K562 (cell line): ENCODE results near the gene C6orf47. TPM values are rescaled to one million over a fixed set of nuclear protein-coding genes. Genes with fewer than 3 reads are reported as not detected.

Source experiments
- CHCHD3 ChIP-seq: fragments of 250-450 bp; sonication (Bioruptor Pico); IDR thresholded peaks from 2 replicates; pipeline ENCODE4 v2.1.2; 2022; ENCODE audit warnings: mild to moderate bottlenecking
- CTBP1 ChIP-seq: fragments of 450-650 bp; IDR thresholded peaks from 2 replicates; pipeline ENCODE4 v1.6.1; 2016; ENCODE audit warnings: borderline replicate concordance
- DPF2 ChIP-seq: fragments of 450-650 bp; IDR thresholded peaks from 2 replicates; pipeline ENCODE4 v1.6.1; 2016
- E2F3 ChIP-seq: fragments of 250-450 bp; sonication (Bioruptor Pico); IDR thresholded peaks from 2 replicates; pipeline ENCODE4 v1.4.0; 2020; ENCODE audit warnings: mild to moderate bottlenecking
- EP400 ChIP-seq: fragments of 450-650 bp; IDR thresholded peaks from 2 replicates; pipeline ENCODE4 v1.6.1; 2017; ENCODE audit warnings: antibody characterized with exemption, mild to moderate bottlenecking, moderate library complexity
- GABPB1 ChIP-seq: sonication (generic); formaldehyde crosslinking; IDR thresholded peaks from 2 replicates; pipeline ENCODE4 v1.8.0; 2022; ENCODE audit warnings: mild to moderate bottlenecking, missing genetic modification reagents
- GTF2E2 ChIP-seq: fragments of 200-800 bp; sonication (Bioruptor generic); IDR thresholded peaks from 2 replicates; pipeline ENCODE4 v1.6.1; 2016; ENCODE audit warnings: missing genetic modification characterization, missing compliant biosample characterization
- GTF2F1 ChIP-seq: IDR thresholded peaks from 2 replicates; pipeline ENCODE4 v1.6.1; 2011; ENCODE audit warnings: low read depth, low read length, improper control_type of control experiment
- JUNB ChIP-seq: fragments of 450-650 bp; formaldehyde crosslinking; conservative IDR thresholded peaks from 2 replicates; pipeline ENCODE4 v1.4.0; 2020; ENCODE audit warnings: mild to moderate bottlenecking
- LEF1 ChIP-seq: fragments of 450-650 bp; IDR thresholded peaks from 2 replicates; pipeline ENCODE4 v1.6.1; 2016; ENCODE audit warnings: mild to moderate bottlenecking
- MCM2 ChIP-seq: fragments of 450-650 bp; IDR thresholded peaks from 2 replicates; pipeline ENCODE4 v1.6.1; 2017; ENCODE audit warnings: low read depth, mild to moderate bottlenecking
- MEF2A ChIP-seq: IDR thresholded peaks from 2 replicates; pipeline ENCODE4 v1.6.1; 2011; ENCODE audit warnings: low read depth, mild to moderate bottlenecking, low read length, moderate library complexity; ENCODE audit not compliant: control insufficient read depth
- NR3C1 ChIP-seq: sonication (generic); formaldehyde crosslinking; IDR thresholded peaks from 2 replicates; pipeline ENCODE4 v1.8.1; 2022; ENCODE audit warnings: missing genetic modification reagents
- POU5F1 ChIP-seq: fragments of 150-350 bp; IDR thresholded peaks from 2 replicates; pipeline ENCODE4 v1.6.1; 2014; ENCODE audit warnings: borderline replicate concordance, low read length, low read depth, mild to moderate bottlenecking; ENCODE audit not compliant: partially characterized antibody
- PURB ChIP-seq: sonication (generic); formaldehyde crosslinking; IDR thresholded peaks from 2 replicates; pipeline ENCODE4 v1.9.0; 2021; ENCODE audit warnings: low read depth, mild to moderate bottlenecking, missing genetic modification reagents
- SMAD1 ChIP-seq: fragments of 150-350 bp; IDR thresholded peaks from 2 replicates; pipeline ENCODE4 v1.6.1; 2014; ENCODE audit warnings: low read length, low read depth; ENCODE audit not compliant: partially characterized antibody
- SPI1 ChIP-seq: IDR thresholded peaks from 2 replicates; pipeline ENCODE4 v1.6.1; 2011; ENCODE audit warnings: low read depth, low read length, control low read depth, borderline replicate concordance
- ZNF280B ChIP-seq: fragments of 250-450 bp; sonication (Bioruptor Pico); IDR thresholded peaks from 2 replicates; pipeline ENCODE4 v1.5.1; 2021; ENCODE audit warnings: mild to moderate bottlenecking
- ZNF431 ChIP-seq: sonication (generic); formaldehyde crosslinking; IDR thresholded peaks from 2 replicates; pipeline ENCODE4 v1.8.0; 2022; ENCODE audit warnings: mild to moderate bottlenecking, missing genetic modification reagents
- polyA plus RNA-seq, 8 experiments: library from polyadenylated mRNA; depleted of rRNA in 4 of 8; stranded (reverse) in 5 of 8; unstranded in 3 of 8; fragments of >200 nt; fragmentation: Nextera tagmentation in 2 of 8; fragmentation: Illumina TruSeq in 1 of 8; extraction: Ambion mirVana in 2 of 8; extraction: Trizol in 1 of 8; gene quantifications; 2 replicates each; pipeline versions ENCODE4 v1.2.1 to v1.2.3, GENCODE V29; 2011 to 2014; ENCODE audit warnings: inconsistent platforms in 1 of 8, missing spikeins in 1 of 8
- total RNA-seq, 7 experiments: library from RNA; depleted of rRNA in 6 of 7; stranded (reverse); fragments of >200 nt in 6 of 7; fragmentation: Illumina TruSeq in 2 of 7; extraction: Trizol in 2 of 7; gene quantifications; 2 replicates each; pipeline versions ENCODE4 v1.2.1 to v1.2.3, GENCODE V29; 2011 to 2021; ENCODE audit warnings: low replicate concordance in 1 of 7
- TF ChIP-seq, protein P1 (sequence below): fragments of 450-650 bp; formaldehyde crosslinking; IDR thresholded peaks from 2 replicates; pipeline ENCODE4 v1.4.0; 2022; ENCODE audit warnings: missing genetic modification characterization

C6orf47 gene
- total and polyA plus RNA-seq, 9 of the 15 experiments (the other 6 are each of a cell fraction or from before 2014, with no cell fraction given), result 0.14 to 43.8 (median 27.0) TPM

- TF ChIP-seq ZNF280B (CRISPR knock-in tag) (no peak), GTF2E2 (tag) (no peak), NR3C1 (CRISPR knock-in tag) (no peak), CTBP1 (no peak), SPI1 (peak; percentile 96), JUNB (CRISPR knock-in tag) (no peak), POU5F1 (peak; percentile 36), GTF2F1 (peak; percentile 63; the same call in 1 of the 2 replicates), SMAD1 (peak; percentile 55), PURB (CRISPR knock-in tag) (no peak), CHCHD3 (CRISPR knock-in tag) (peak; percentile 74; the same call in 1 of the 2 replicates), E2F3 (peak; percentile 99), MCM2 (no peak), MEF2A (no peak; the same call in 1 of the 2 replicates), GABPB1 (CRISPR knock-in tag) (peak; percentile 47; the same call in 1 of the 2 replicates), LEF1 (no peak; the same call in 1 of the 2 replicates), DPF2 (peak; percentile 44), EP400 (no peak), ZNF431 (CRISPR knock-in tag) (0 out of 2 replicates have a peak, but pooled peaks have one; percentile 61)
- TF ChIP-seq, protein P1, sequence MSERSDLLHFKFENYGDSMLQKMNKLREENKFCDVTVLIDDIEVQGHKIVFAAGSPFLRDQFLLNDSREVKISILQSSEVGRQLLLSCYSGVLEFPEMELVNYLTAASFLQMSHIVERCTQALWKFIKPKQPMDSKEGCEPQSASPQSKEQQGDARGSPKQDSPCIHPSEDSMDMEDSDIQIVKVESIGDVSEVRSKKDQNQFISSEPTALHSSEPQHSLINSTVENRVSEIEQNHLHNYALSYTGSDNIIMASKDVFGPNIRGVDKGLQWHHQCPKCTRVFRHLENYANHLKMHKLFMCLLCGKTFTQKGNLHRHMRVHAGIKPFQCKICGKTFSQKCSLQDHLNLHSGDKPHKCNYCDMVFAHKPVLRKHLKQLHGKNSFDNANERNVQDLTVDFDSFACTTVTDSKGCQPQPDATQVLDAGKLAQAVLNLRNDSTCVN (CRISPR knock-in tag), result peak; percentile 70; the same call in 1 of the 2 replicates
These were observed 4.4 kb upstream of the C6orf47 start, which contains the start of gene GPANK1 (continued) for GRCh38 chr6:31664790-31665500.
